Liver (tissue), 9 donors: ENCODE data around the gene LDB2. TPM values are rescaled to one million over a fixed set of nuclear protein-coding genes. Genes with fewer than 3 reads are reported as not detected.

ENCODE experiments used
- DNase-seq: peaks from one replicate; pipeline ENCODE4 v3.0.0-alpha.2; 2017; ENCODE audit warnings: low spot score
- H3K27ac ChIP-seq, 2 donors: one replicate each; pipeline ENCODE4 v1.7.0; 2013; ENCODE audit warnings: inconsistent platforms in 2 of 2, low read length in 2 of 2, control low read depth in 1 of 2, low read depth in 1 of 2, mild to moderate bottlenecking in 1 of 2
- H3K27me3 ChIP-seq, 4 donors: one replicate each; pipeline versions ENCODE4 v1.6.1 to v1.7.0; 2013; ENCODE audit warnings: low read length in 3 of 4, inconsistent platforms in 1 of 4, mild to moderate bottlenecking in 1 of 4, moderate library complexity in 1 of 4; ENCODE audit not compliant: control insufficient read depth in 4 of 4, insufficient read depth in 4 of 4
- H3K36me3 ChIP-seq, 4 donors: one replicate each; pipeline versions ENCODE4 v1.6.1 to v1.7.0; 2013; ENCODE audit warnings: low read length in 3 of 4, mild to moderate bottlenecking in 3 of 4, low read depth in 1 of 4, moderate library complexity in 1 of 4; ENCODE audit not compliant: control insufficient read depth in 4 of 4, insufficient read depth in 3 of 4
- H3K4me1 ChIP-seq, 4 donors: one replicate each; pipeline versions ENCODE4 v1.6.1 to v1.7.0; 2013; ENCODE audit warnings: low read length in 3 of 4, mild to moderate bottlenecking in 3 of 4, moderate library complexity in 1 of 4; ENCODE audit not compliant: control insufficient read depth in 4 of 4, insufficient read depth in 4 of 4
- H3K4me3 ChIP-seq, 3 donors: one replicate each; pipeline versions ENCODE4 v1.6.1 to v1.7.0; 2013; ENCODE audit warnings: low read length in 3 of 3, control low read depth in 1 of 3, low read depth in 1 of 3, mild to moderate bottlenecking in 1 of 3
- H3K9ac ChIP-seq, 2 donors: one replicate each; pipeline ENCODE4 v1.7.0; 2013; ENCODE audit warnings: low read length in 2 of 2, mild to moderate bottlenecking in 2 of 2, moderate library complexity in 2 of 2, control low read depth in 1 of 2, low read depth in 1 of 2
- H3K9me3 ChIP-seq, 4 donors: one replicate each; pipeline versions ENCODE4 v1.6.1 to v1.7.0; 2013; ENCODE audit warnings: low read length in 3 of 4; ENCODE audit not compliant: control insufficient read depth in 4 of 4
- EGR1 ChIP-seq, 2 donors: IDR thresholded peaks; 2 replicates each; pipeline ENCODE4 v1.6.1; 2016 to 2018; ENCODE audit warnings: antibody characterized with exemption in 2 of 2, low read depth in 2 of 2
- FOXA2 ChIP-seq: IDR thresholded peaks from 2 replicates; pipeline ENCODE4 v1.6.1; 2016; ENCODE audit warnings: antibody characterized with exemption
- GABPA ChIP-seq, 2 donors: IDR thresholded peaks in 1 of 2; conservative IDR thresholded peaks in 1 of 2; 2 replicates each; pipeline ENCODE4 v1.6.1; 2016; ENCODE audit warnings: antibody characterized with exemption in 2 of 2, mild to moderate bottlenecking in 1 of 2, moderate library complexity in 1 of 2
- HNF4A ChIP-seq, 2 donors: conservative IDR thresholded peaks; 2 replicates each; pipeline ENCODE4 v1.6.1; 2016; ENCODE audit warnings: antibody characterized with exemption in 2 of 2, mild to moderate bottlenecking in 2 of 2
- HNF4G ChIP-seq: IDR thresholded peaks from 2 replicates; pipeline ENCODE4 v1.6.1; 2016; ENCODE audit warnings: antibody characterized with exemption
- JUND ChIP-seq, 2 donors: IDR thresholded peaks; 2 replicates each; pipeline ENCODE4 v1.6.1; 2016; ENCODE audit warnings: antibody characterized with exemption in 2 of 2
- NR2F2 ChIP-seq: IDR thresholded peaks from 2 replicates; pipeline ENCODE4 v1.6.1; 2016; ENCODE audit warnings: antibody characterized with exemption
- RAD21 ChIP-seq, 2 donors: IDR thresholded peaks; 2 replicates each; pipeline ENCODE4 v1.6.1; 2016; ENCODE audit warnings: antibody characterized with exemption in 2 of 2, mild to moderate bottlenecking in 2 of 2
- RXRA ChIP-seq, 2 donors: IDR thresholded peaks; 2 replicates each; pipeline ENCODE4 v1.6.1; 2017 to 2018; ENCODE audit warnings: antibody characterized with exemption in 2 of 2, mild to moderate bottlenecking in 1 of 2
- SP1 ChIP-seq: IDR thresholded peaks from 2 replicates; pipeline ENCODE4 v1.6.1; 2018; ENCODE audit warnings: antibody characterized with exemption, mild to moderate bottlenecking
- TAF1 ChIP-seq: conservative IDR thresholded peaks from 2 replicates; pipeline ENCODE4 v1.6.1; 2016; ENCODE audit warnings: antibody characterized with exemption, mild to moderate bottlenecking
- YY1 ChIP-seq: IDR thresholded peaks from 2 replicates; pipeline ENCODE4 v1.6.1; 2016; ENCODE audit warnings: antibody characterized with exemption, mild to moderate bottlenecking
- WGBS: extraction: QIAGEN DNeasy Blood & Tissue Kit; methylation state at CpG from one replicate; pipeline ENCODE4 v1.1.7; 2013; 5-methylcytosine and 5-hydroxymethylcytosine counted together
- polyA plus RNA-seq, 2 donors: library from polyadenylated mRNA; stranded (reverse) in 1 of 2; unstranded in 1 of 2; fragments of 200-250 nt in 1 of 2; fragments of >200 nt in 1 of 2; fragmentation: Nextera tagmentation in 1 of 2; extraction: Ambion mirVana in 1 of 2; gene quantifications; one replicate each; pipeline versions ENCODE4 v1.2.1 to v1.2.3, GENCODE V29; 2013 to 2015
- total RNA-seq, 2 donors: library from RNA; depleted of rRNA; stranded (reverse); fragments of >200 nt; gene quantifications; one replicate each; pipeline ENCODE4 v1.2.3, GENCODE V29; 2014
- TF ChIP-seq, protein P1 (sequence below): fragments of 150-350 bp; IDR thresholded peaks from 2 replicates; pipeline ENCODE4 v1.5.1; 2017; ENCODE audit warnings: improper control_type of control experiment, low read depth, low read length; ENCODE audit not compliant: missing input control
- TF ChIP-seq, protein P2 (sequence below): IDR thresholded peaks from 2 replicates; pipeline ENCODE4 v1.6.1; 2016; ENCODE audit warnings: antibody characterized with exemption
- TF ChIP-seq, protein P3 (sequence below): IDR thresholded peaks from 2 replicates; pipeline ENCODE4 v1.6.1; 2016; ENCODE audit warnings: antibody characterized with exemption
- TF ChIP-seq, protein P4 (sequence below): IDR thresholded peaks from 2 replicates; pipeline ENCODE4 v1.6.1; 2016; ENCODE audit warnings: antibody characterized with exemption
- TF ChIP-seq, protein P5 (sequence below): IDR thresholded peaks from 2 replicates; pipeline ENCODE4 v1.6.1; 2016; ENCODE audit warnings: antibody characterized with exemption, mild to moderate bottlenecking
- donor health status: healthy.
- donor health status: healthy.
- donor health status: healthy.
- donor health status: healthy.
- donor health status: healthy.

The LDB2 gene
- total and polyA plus RNA-seq, 4 donors = 7.4 to 31.9 (median 16.8) TPM

DNA sequence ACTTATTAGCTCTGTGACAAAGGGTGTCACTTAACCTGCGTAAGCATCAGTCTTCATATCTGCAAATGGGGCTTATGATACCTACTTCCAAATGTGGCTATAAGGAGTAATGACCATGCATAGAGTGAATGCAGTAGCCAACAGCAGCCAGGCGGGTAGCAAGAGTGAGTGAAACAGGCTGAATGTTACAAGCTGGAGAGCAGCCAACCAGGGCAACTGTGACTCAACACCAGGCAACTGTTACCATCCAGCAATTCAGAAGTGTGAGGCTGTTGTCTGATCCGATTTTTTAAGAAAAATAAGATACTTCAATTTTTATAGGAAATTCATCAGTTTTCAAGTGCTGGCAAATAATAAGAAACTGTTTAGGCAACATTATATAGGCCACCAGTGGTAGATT is 401.9 kb downstream of the LDB2 start:
- 88% methylated on average over 3 of the region's 3 CpGs for WGBS
- H3K9ac ChIP-seq = no peak overlapping the region
- no peak overlapping the region for H3K27ac ChIP-seq
- peaks cover 0 to 5% (median 3%) of the 10 kb centered on the region in 4 donors for H3K9me3 ChIP-seq
- no peak for DNase-seq
- no peaks in the 10 kb centered on the region for H3K27me3 ChIP-seq
- no peak overlapping the region for H3K4me3 ChIP-seq
- H3K4me1 ChIP-seq = no peaks in the 10 kb centered on the region
- H3K36me3 ChIP-seq = no peaks in the 10 kb centered on the region
- TF ChIP-seq RXRA (IDR thresholded peaks at IDR 0.05) = no peak
- TF ChIP-seq, protein P1, sequence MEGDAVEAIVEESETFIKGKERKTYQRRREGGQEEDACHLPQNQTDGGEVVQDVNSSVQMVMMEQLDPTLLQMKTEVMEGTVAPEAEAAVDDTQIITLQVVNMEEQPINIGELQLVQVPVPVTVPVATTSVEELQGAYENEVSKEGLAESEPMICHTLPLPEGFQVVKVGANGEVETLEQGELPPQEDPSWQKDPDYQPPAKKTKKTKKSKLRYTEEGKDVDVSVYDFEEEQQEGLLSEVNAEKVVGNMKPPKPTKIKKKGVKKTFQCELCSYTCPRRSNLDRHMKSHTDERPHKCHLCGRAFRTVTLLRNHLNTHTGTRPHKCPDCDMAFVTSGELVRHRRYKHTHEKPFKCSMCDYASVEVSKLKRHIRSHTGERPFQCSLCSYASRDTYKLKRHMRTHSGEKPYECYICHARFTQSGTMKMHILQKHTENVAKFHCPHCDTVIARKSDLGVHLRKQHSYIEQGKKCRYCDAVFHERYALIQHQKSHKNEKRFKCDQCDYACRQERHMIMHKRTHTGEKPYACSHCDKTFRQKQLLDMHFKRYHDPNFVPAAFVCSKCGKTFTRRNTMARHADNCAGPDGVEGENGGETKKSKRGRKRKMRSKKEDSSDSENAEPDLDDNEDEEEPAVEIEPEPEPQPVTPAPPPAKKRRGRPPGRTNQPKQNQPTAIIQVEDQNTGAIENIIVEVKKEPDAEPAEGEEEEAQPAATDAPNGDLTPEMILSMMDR = no peak
- no peak for TF ChIP-seq NR2F2
- no peak for TF ChIP-seq FOXA2
- TF ChIP-seq TAF1 = no peak
- TF ChIP-seq, protein P2, sequence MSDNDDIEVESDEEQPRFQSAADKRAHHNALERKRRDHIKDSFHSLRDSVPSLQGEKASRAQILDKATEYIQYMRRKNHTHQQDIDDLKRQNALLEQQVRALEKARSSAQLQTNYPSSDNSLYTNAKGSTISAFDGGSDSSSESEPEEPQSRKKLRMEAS = no peak
- no peak for TF ChIP-seq RAD21 (IDR thresholded peaks at IDR 0.05)
- TF ChIP-seq, protein P3, sequence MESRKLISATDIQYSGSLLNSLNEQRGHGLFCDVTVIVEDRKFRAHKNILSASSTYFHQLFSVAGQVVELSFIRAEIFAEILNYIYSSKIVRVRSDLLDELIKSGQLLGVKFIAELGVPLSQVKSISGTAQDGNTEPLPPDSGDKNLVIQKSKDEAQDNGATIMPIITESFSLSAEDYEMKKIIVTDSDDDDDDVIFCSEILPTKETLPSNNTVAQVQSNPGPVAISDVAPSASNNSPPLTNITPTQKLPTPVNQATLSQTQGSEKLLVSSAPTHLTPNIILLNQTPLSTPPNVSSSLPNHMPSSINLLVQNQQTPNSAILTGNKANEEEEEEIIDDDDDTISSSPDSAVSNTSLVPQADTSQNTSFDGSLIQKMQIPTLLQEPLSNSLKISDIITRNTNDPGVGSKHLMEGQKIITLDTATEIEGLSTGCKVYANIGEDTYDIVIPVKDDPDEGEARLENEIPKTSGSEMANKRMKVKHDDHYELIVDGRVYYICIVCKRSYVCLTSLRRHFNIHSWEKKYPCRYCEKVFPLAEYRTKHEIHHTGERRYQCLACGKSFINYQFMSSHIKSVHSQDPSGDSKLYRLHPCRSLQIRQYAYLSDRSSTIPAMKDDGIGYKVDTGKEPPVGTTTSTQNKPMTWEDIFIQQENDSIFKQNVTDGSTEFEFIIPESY = no peak
- TF ChIP-seq SP1 = no peak

DNA sequence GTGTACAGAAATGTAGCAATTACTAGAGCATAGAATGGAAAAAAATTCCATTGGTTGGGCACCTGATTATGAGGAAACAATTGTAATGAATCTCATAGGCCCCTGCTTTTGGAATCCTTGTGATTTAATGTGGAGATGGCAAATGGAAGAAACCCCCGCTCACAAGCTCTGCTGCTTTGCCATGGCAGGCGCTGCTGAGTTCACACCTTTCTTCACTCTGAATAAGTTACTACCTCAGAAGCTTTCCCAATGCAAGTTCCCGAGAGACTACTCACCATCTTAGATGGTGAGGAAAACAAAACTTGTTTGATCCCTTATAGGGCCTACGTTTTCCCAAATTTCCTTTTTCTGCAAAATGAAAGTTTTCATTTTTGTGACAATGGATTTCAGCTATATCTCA is 405.6 kb downstream of the LDB2 start:
- no peak overlapping the region for H3K4me3 ChIP-seq
- H3K4me1 ChIP-seq = no peaks in the 10 kb centered on the region
- TF ChIP-seq, protein P4, sequence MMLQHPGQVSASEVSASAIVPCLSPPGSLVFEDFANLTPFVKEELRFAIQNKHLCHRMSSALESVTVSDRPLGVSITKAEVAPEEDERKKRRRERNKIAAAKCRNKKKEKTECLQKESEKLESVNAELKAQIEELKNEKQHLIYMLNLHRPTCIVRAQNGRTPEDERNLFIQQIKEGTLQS = no peak
- TF ChIP-seq, protein P5, sequence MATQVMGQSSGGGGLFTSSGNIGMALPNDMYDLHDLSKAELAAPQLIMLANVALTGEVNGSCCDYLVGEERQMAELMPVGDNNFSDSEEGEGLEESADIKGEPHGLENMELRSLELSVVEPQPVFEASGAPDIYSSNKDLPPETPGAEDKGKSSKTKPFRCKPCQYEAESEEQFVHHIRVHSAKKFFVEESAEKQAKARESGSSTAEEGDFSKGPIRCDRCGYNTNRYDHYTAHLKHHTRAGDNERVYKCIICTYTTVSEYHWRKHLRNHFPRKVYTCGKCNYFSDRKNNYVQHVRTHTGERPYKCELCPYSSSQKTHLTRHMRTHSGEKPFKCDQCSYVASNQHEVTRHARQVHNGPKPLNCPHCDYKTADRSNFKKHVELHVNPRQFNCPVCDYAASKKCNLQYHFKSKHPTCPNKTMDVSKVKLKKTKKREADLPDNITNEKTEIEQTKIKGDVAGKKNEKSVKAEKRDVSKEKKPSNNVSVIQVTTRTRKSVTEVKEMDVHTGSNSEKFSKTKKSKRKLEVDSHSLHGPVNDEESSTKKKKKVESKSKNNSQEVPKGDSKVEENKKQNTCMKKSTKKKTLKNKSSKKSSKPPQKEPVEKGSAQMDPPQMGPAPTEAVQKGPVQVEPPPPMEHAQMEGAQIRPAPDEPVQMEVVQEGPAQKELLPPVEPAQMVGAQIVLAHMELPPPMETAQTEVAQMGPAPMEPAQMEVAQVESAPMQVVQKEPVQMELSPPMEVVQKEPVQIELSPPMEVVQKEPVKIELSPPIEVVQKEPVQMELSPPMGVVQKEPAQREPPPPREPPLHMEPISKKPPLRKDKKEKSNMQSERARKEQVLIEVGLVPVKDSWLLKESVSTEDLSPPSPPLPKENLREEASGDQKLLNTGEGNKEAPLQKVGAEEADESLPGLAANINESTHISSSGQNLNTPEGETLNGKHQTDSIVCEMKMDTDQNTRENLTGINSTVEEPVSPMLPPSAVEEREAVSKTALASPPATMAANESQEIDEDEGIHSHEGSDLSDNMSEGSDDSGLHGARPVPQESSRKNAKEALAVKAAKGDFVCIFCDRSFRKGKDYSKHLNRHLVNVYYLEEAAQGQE = no peak
- TF ChIP-seq JUND (IDR thresholded peaks at IDR 0.05) (no peak), EGR1 (IDR thresholded peaks at IDR 0.05; ENCODE audit: low read depth in 2 of 2) (no peak), SP1 (no peak), YY1 (no peak), NR2F2 (no peak), HNF4A (conservative IDR thresholded peaks at IDR 0.05) (no peak), FOXA2 (no peak), RAD21 (IDR thresholded peaks at IDR 0.05) (no peak), HNF4G (no peak), GABPA (IDR thresholded peaks at IDR 0.05 in 1 of 2, conservative IDR thresholded peaks at IDR 0.05 in 1 of 2) (no peak), RXRA (IDR thresholded peaks at IDR 0.05) (no peak)
- TF ChIP-seq, protein P3 = no peak
- TF ChIP-seq, protein P2 = no peak
- H3K9ac ChIP-seq = no peak overlapping the region
- no peak for DNase-seq
- no peaks in the 10 kb centered on the region for H3K27me3 ChIP-seq
- 89% methylated on average over 4 of the region's 4 CpGs for WGBS
- no peaks in the 10 kb centered on the region for H3K36me3 ChIP-seq
- no peak overlapping the region for H3K27ac ChIP-seq
- H3K9me3 ChIP-seq = no peaks in the 10 kb centered on the region
